ENCODE measurements around the gene ZNRF3.

- TF ChIP-seq, protein P1, sequence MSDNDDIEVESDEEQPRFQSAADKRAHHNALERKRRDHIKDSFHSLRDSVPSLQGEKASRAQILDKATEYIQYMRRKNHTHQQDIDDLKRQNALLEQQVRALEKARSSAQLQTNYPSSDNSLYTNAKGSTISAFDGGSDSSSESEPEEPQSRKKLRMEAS (IDR thresholded peaks at IDR 0.05): no peak
- TF ChIP-seq EP300 (IDR thresholded peaks at IDR 0.05; ENCODE audit: borderline replicate concordance) (no peak), RAD21 (IDR thresholded peaks at IDR 0.05; ENCODE audit: low read depth) (no peak), YY1 (IDR thresholded peaks at IDR 0.05; ENCODE audit: low read depth) (no peak), TAF1 (IDR thresholded peaks at IDR 0.05; ENCODE audit: low read depth) (no peak), FOXM1 (IDR thresholded peaks at IDR 0.05; ENCODE audit: borderline replicate concordance, low read depth) (no peak), TCF12 (IDR thresholded peaks at IDR 0.05; ENCODE audit: low read depth) (no peak), ZBTB7A (IDR thresholded peaks at IDR 0.05; ENCODE audit: low read depth) (no peak)
- TF ChIP-seq, protein P2, sequence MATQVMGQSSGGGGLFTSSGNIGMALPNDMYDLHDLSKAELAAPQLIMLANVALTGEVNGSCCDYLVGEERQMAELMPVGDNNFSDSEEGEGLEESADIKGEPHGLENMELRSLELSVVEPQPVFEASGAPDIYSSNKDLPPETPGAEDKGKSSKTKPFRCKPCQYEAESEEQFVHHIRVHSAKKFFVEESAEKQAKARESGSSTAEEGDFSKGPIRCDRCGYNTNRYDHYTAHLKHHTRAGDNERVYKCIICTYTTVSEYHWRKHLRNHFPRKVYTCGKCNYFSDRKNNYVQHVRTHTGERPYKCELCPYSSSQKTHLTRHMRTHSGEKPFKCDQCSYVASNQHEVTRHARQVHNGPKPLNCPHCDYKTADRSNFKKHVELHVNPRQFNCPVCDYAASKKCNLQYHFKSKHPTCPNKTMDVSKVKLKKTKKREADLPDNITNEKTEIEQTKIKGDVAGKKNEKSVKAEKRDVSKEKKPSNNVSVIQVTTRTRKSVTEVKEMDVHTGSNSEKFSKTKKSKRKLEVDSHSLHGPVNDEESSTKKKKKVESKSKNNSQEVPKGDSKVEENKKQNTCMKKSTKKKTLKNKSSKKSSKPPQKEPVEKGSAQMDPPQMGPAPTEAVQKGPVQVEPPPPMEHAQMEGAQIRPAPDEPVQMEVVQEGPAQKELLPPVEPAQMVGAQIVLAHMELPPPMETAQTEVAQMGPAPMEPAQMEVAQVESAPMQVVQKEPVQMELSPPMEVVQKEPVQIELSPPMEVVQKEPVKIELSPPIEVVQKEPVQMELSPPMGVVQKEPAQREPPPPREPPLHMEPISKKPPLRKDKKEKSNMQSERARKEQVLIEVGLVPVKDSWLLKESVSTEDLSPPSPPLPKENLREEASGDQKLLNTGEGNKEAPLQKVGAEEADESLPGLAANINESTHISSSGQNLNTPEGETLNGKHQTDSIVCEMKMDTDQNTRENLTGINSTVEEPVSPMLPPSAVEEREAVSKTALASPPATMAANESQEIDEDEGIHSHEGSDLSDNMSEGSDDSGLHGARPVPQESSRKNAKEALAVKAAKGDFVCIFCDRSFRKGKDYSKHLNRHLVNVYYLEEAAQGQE (IDR thresholded peaks at IDR 0.05; ENCODE audit: low read depth): no peak
Measured at GRCh38 chr22:29060251-29060869, 177.0 kb downstream of the ZNRF3 start.

All from Ishikawa (cell line).